GM11168 (cell line): Measurements from ENCODE around the gene TCF7.

Experiments used
- in situ Hi-C: fragments of 300-500 bp; cut with MboI; formaldehyde crosslinking; loops from one replicate; pipeline ENCODE4 v1.12.0; 2022; ENCODE audit warnings: low sequenced_read_pairs; ENCODE audit not compliant: unreplicated experiment

The TCF7 gene

GRCh38 chr5:134128648-134128995 lies 14.1 kb downstream of the TCF7 start:
- in situ Hi-C loops = no loop called here

GRCh38 chr5:134129411-134130238 lies 15.1 kb downstream of the TCF7 start:
- in situ Hi-C loops = no loop called here

GRCh38 chr5:134130239-134130945 lies 15.9 kb downstream of the TCF7 start:
- in situ Hi-C loops = no loop called here

GRCh38 chr5:134131165-134131564 lies 16.7 kb downstream of the TCF7 start:
- in situ Hi-C loops = no loop called here

GRCh38 chr5:134131578-134132350 lies 17.3 kb downstream of the TCF7 start:
- in situ Hi-C loops = no loop called here

GRCh38 chr5:134132372-134133187 lies 18.1 kb downstream of the TCF7 start:
- in situ Hi-C loops = no loop called here

GRCh38 chr5:134133188-134133994 lies 18.9 kb downstream of the TCF7 start:
- in situ Hi-C loops = no loop called here

- in situ Hi-C loops = no loop called here
Observed at GRCh38 chr5:134133995-134134541, 19.6 kb downstream of the TCF7 start.

- in situ Hi-C loops = no loop called here
Observed at GRCh38 chr5:134135091-134135655, 20.7 kb downstream of the TCF7 start.

GRCh38 chr5:134136221-134136631 lies 21.7 kb downstream of the TCF7 start:
- in situ Hi-C loops = no loop called here

GRCh38 chr5:134136771-134137170 lies 22.3 kb downstream of the TCF7 start:
- in situ Hi-C loops = no loop called here

- in situ Hi-C loops = no loop called here
Observed at GRCh38 chr5:134138416-134139376, 24.2 kb downstream of the TCF7 start.

GRCh38 chr5:134139377-134139851 lies 24.9 kb downstream of the TCF7 start:
- in situ Hi-C loops = no loop called here

- in situ Hi-C loops = loop anchor here (5.0 kb wide), 1 partner anchor 98 kb away; no protein-coding TSS in a partner anchor
Observed at GRCh38 chr5:134139891-134140469, 25.5 kb downstream of the TCF7 start.

- in situ Hi-C loops = loop anchor here (5.0 kb wide), 1 partner anchor 98 kb away; no protein-coding TSS in a partner anchor
Observed at GRCh38 chr5:134140530-134141201, 26.2 kb downstream of the TCF7 start.

GRCh38 chr5:134141331-134142050 lies 27.0 kb downstream of the TCF7 start:
- in situ Hi-C loops = loop anchor here (5.0 kb wide), 1 partner anchor 99 kb away; no protein-coding TSS in a partner anchor
